Measurements from ENCODE around the gene NDUFAF2. TPM values are rescaled to one million over a fixed set of nuclear protein-coding genes. Genes with fewer than 3 reads are reported as not detected.
"Not testable (repeated sequence)": the region's sequence is repeated elsewhere in the genome, so short reads cannot be mapped to it uniquely, and the experiment has no call there.

Gene NDUFAF2
- total RNA-seq, 1 experiment from 2014 or later = 120 TPM

- peaks cover 7% of the 10 kb centered on the region for H3K36me3 Mint-ChIP-seq (ENCODE audit: insufficient read depth, unreplicated experiment)
- no peak for TF ChIP-seq CTCF (IDR thresholded peaks at IDR 0.05; ENCODE audit: unreplicated experiment)
- no peak overlapping the region for H3K4me3 Mint-ChIP-seq (ENCODE audit: unreplicated experiment)
- H3K9me3 Mint-ChIP-seq (ENCODE audit: unreplicated experiment) = peaks cover 27% of the 10 kb centered on the region
- ChIA-PET CTCF (no interaction called here), POLR2A (interaction anchor here (0.7 kb wide), 1 partner anchor 20 kb away, joined by 3 read pairs; no protein-coding TSS in a partner anchor)
- intact Hi-C loops (cut with micrococcal nuclease) = no loop called here
- no TSS peak for BruUV-seq (replicated peaks)
- DNase-seq (ENCODE audit: unreplicated experiment) = no peak
- no peaks in the 10 kb centered on the region for H3K27me3 Mint-ChIP-seq (ENCODE audit: insufficient read depth, unreplicated experiment)
- no peak overlapping the region for H3K27ac Mint-ChIP-seq (ENCODE audit: low read depth, unreplicated experiment)
- no peaks in the 10 kb centered on the region for H3K4me1 Mint-ChIP-seq (ENCODE audit: insufficient read depth, unreplicated experiment)
Measured at GRCh38 chr5:60980511-60980910, 35.5 kb downstream of the NDUFAF2 start.

GRCh38 chr5:60982127-60982526 lies 37.1 kb downstream of the NDUFAF2 start:
- H3K27ac Mint-ChIP-seq (ENCODE audit: low read depth, unreplicated experiment); BruUV-seq (replicated peaks); intact Hi-C loops (cut with micrococcal nuclease); CTCF ChIA-PET; H3K36me3 Mint-ChIP-seq (ENCODE audit: insufficient read depth, unreplicated experiment); H3K4me3 Mint-ChIP-seq (ENCODE audit: unreplicated experiment); H3K4me1 Mint-ChIP-seq (ENCODE audit: insufficient read depth, unreplicated experiment); H3K27me3 Mint-ChIP-seq (ENCODE audit: insufficient read depth, unreplicated experiment); DNase-seq (ENCODE audit: unreplicated experiment): not testable (repeated sequence)
- H3K9me3 Mint-ChIP-seq (ENCODE audit: unreplicated experiment) = peaks cover 34% of the 10 kb centered on the region
- POLR2A ChIA-PET = interaction anchor here (0.6 kb wide), 1 partner anchor 23 kb away, joined by 3 read pairs; no protein-coding TSS in a partner anchor

- peaks cover 25% of the 10 kb centered on the region for H3K9me3 Mint-ChIP-seq (ENCODE audit: unreplicated experiment)
- POLR2A ChIA-PET = no interaction called here
- no TSS peak for BruUV-seq (replicated peaks)
- H3K36me3 Mint-ChIP-seq (ENCODE audit: insufficient read depth, unreplicated experiment) = peaks cover 7% of the 10 kb centered on the region
- H3K27ac Mint-ChIP-seq (ENCODE audit: low read depth, unreplicated experiment) = no peak overlapping the region
- CTCF ChIA-PET = no interaction called here
- no peaks in the 10 kb centered on the region for H3K27me3 Mint-ChIP-seq (ENCODE audit: insufficient read depth, unreplicated experiment)
- no peak overlapping the region for H3K4me3 Mint-ChIP-seq (ENCODE audit: unreplicated experiment)
- DNase-seq (ENCODE audit: unreplicated experiment) = no peak
- no peak for TF ChIP-seq CTCF (IDR thresholded peaks at IDR 0.05; ENCODE audit: unreplicated experiment)
- no peaks in the 10 kb centered on the region for H3K4me1 Mint-ChIP-seq (ENCODE audit: insufficient read depth, unreplicated experiment)
- intact Hi-C loops (cut with micrococcal nuclease) = no loop called here
Measured at GRCh38 chr5:60989790-60990189, 44.8 kb downstream of the NDUFAF2 start.

- intact Hi-C loops (cut with micrococcal nuclease) = no loop called here
- DNase-seq (ENCODE audit: unreplicated experiment) = no peak
- ChIA-PET POLR2A (interaction anchor here (0.6 kb wide), 1 partner anchor 1012 kb away, joined by 3 read pairs; no protein-coding TSS in a partner anchor), CTCF (interaction anchor here (1.5 kb wide), 2 partner anchors 18 to 62 kb away, joined by 3 to 5 read pairs; no protein-coding TSS in a partner anchor)
- BruUV-seq (replicated peaks) = no TSS peak
- peaks cover 11% of the 10 kb centered on the region for H3K9me3 Mint-ChIP-seq (ENCODE audit: unreplicated experiment)
- H3K4me1 Mint-ChIP-seq (ENCODE audit: insufficient read depth, unreplicated experiment) = no peaks in the 10 kb centered on the region
- H3K36me3 Mint-ChIP-seq (ENCODE audit: insufficient read depth, unreplicated experiment) = peaks cover 7% of the 10 kb centered on the region
- no peak overlapping the region for H3K4me3 Mint-ChIP-seq (ENCODE audit: unreplicated experiment)
- no peak for TF ChIP-seq CTCF (IDR thresholded peaks at IDR 0.05; ENCODE audit: unreplicated experiment)
- no peaks in the 10 kb centered on the region for H3K27me3 Mint-ChIP-seq (ENCODE audit: insufficient read depth, unreplicated experiment)
- H3K27ac Mint-ChIP-seq (ENCODE audit: low read depth, unreplicated experiment) = no peak overlapping the region
Measured at GRCh38 chr5:60992871-60993270, 47.9 kb downstream of the NDUFAF2 start.

GRCh38 chr5:60993425-60993824 lies 48.4 kb downstream of the NDUFAF2 start:
- CTCF ChIA-PET = interaction anchor here (0.5 to 1.5 kb wide), 2 partner anchors 61 to 306 kb away, joined by 3 to 5 read pairs; no protein-coding TSS in a partner anchor
- intact Hi-C loops (cut with micrococcal nuclease) = no loop called here

More at GRCh38 chr5:60993425-60993824, 48.4 kb downstream of the NDUFAF2 start:
- Mint-ChIP-seq H3K9me3 (ENCODE audit: unreplicated experiment) (peaks cover 11% of the 10 kb centered on the region), H3K27ac (ENCODE audit: low read depth, unreplicated experiment) (no peak overlapping the region), H3K36me3 (ENCODE audit: insufficient read depth, unreplicated experiment) (peaks cover 7% of the 10 kb centered on the region), H3K27me3 (ENCODE audit: insufficient read depth, unreplicated experiment) (no peaks in the 10 kb centered on the region), H3K4me1 (ENCODE audit: insufficient read depth, unreplicated experiment) (no peaks in the 10 kb centered on the region), H3K4me3 (ENCODE audit: unreplicated experiment) (no peak overlapping the region)
- no peak for TF ChIP-seq CTCF (IDR thresholded peaks at IDR 0.05; ENCODE audit: unreplicated experiment)
- no peak for DNase-seq (ENCODE audit: unreplicated experiment)
- no TSS peak for BruUV-seq (replicated peaks)
- POLR2A ChIA-PET = interaction anchor here (0.6 to 0.7 kb wide), 2 partner anchors 19 to 1012 kb away, joined by 3 read pairs; no protein-coding TSS in a partner anchor
